HepG2 (cell line): ENCODE results near the gene CALML5. TPM values are rescaled to one million over a fixed set of nuclear protein-coding genes. Genes with fewer than 3 reads are reported as not detected.

Source experiments
- ATAC-seq: fragments of 200-7000 bp; cut with Tn5 transposase; 3 replicates; pipeline ENCODE4 v1.9.1; 2020; ENCODE audit warnings: mild to moderate bottlenecking, moderate library complexity
- BruUV-seq: library from RNA; stranded (reverse); fragments of 400-500 nt; replicated peaks from 2 replicates; lab custom pipeline; 2021; lab: Mats Ljungman, UMichigan
- CTCF ChIA-PET: fragments of 300-600 bp; formaldehyde crosslinking; extraction: SDS; loops from one replicate; lab custom pipeline; 2021; ENCODE audit warnings: low total read pairs, inconsistent platforms, low intra/inter-chr PET ratio; lab: Yijun Ruan, JAX
- POLR2A ChIA-PET: fragments of 350-600 bp; sonication (Branson Sonifier 250); formaldehyde crosslinking; loops from one replicate; lab custom pipeline; 2020; ENCODE audit warnings: antibody characterized with exemption, inconsistent platforms; lab: Yijun Ruan, JAX
- DNase-seq: peaks from one replicate; pipeline ENCODE4 v3.0.0-alpha.2; 2015; ENCODE audit warnings: low spot score
- FAIRE-seq: peaks from 3 replicates; lab custom pipeline; 2011; peaks lifted over from hg19 to GRCh38; lab: Jason Lieb, UNC
- H2AFZ ChIP-seq: one replicate; pipeline ENCODE4 v1.6.1; 2011; ENCODE audit warnings: low read length, inconsistent platforms
- H3K27ac ChIP-seq: fragments of 300-600 bp; 3 replicates; pipeline ENCODE4 v1.8.0; 2011; ENCODE audit warnings: mixed run types, mild to moderate bottlenecking, mixed read lengths, low read length, inconsistent platforms; ENCODE audit not compliant: insufficient read depth; ENCODE audit errors: extremely low read length
- H3K27me3 ChIP-seq, 2 experiments: fragments of 200-600 bp in 1 of 2; 2 replicates in 1 of 2; 3 replicates in 1 of 2; pipeline versions ENCODE4 v1.6.0 to v1.8.0; 2011; ENCODE audit warnings: low read length in 2 of 2, mild to moderate bottlenecking in 2 of 2, moderate library complexity in 2 of 2, inconsistent platforms in 1 of 2; ENCODE audit not compliant: insufficient read depth in 2 of 2, control insufficient read depth in 1 of 2
- H3K36me3 ChIP-seq, 2 experiments: fragments of 200-600 bp in 1 of 2; replicated peaks in 1 of 2; 2 replicates in 1 of 2; 3 replicates in 1 of 2; pipeline versions ENCODE4 v1.5.1 to v1.8.0; 2011; ENCODE audit warnings: low read length in 2 of 2, inconsistent platforms in 1 of 2; ENCODE audit not compliant: insufficient read depth in 2 of 2, control insufficient read depth in 1 of 2
- H3K4me1 ChIP-seq: 2 replicates; pipeline ENCODE4 v1.5.1; 2012; ENCODE audit warnings: low read length, inconsistent platforms; ENCODE audit not compliant: insufficient read depth
- H3K4me2 ChIP-seq: 2 replicates; pipeline ENCODE4 v1.6.0; 2011; ENCODE audit warnings: low read depth, low read length, inconsistent platforms
- H3K4me3 ChIP-seq, 3 experiments: fragments of 200-600 bp in 1 of 3; sonication (generic), shearing (Covaris generic) in 1 of 3; replicated peaks in 1 of 3; 2 replicates each; pipeline ENCODE4 v1.5.1; 2011 to 2016; ENCODE audit warnings: low read length in 3 of 3, inconsistent platforms in 2 of 3, low read depth in 2 of 3, mild to moderate bottlenecking in 2 of 3, control low read depth in 1 of 3, mixed read lengths in 1 of 3; ENCODE audit not compliant: insufficient read depth in 1 of 3
- H3K79me2 ChIP-seq: one replicate; pipeline ENCODE4 v1.6.1; 2011; ENCODE audit warnings: low read length, inconsistent platforms; ENCODE audit not compliant: insufficient read depth
- H3K9ac ChIP-seq: 2 replicates; pipeline ENCODE4 v1.6.0; 2011; ENCODE audit warnings: mild to moderate bottlenecking, low read depth, low read length, inconsistent platforms; ENCODE audit not compliant: insufficient read depth
- H3K9me3 ChIP-seq: 2 replicates; pipeline ENCODE4 v1.5.1; 2012; ENCODE audit warnings: mild to moderate bottlenecking, low read length
- H4K20me1 ChIP-seq: 2 replicates; pipeline ENCODE4 v1.6.0; 2011; ENCODE audit warnings: inconsistent platforms, mild to moderate bottlenecking, low read length, moderate library complexity; ENCODE audit not compliant: insufficient read depth
- HMG20A ChIP-seq: IDR thresholded peaks from 2 replicates; pipeline ENCODE4 v1.6.1; 2016; ENCODE audit warnings: borderline replicate concordance
- ZBTB38 ChIP-seq: sonication (generic); formaldehyde crosslinking; IDR thresholded peaks from 2 replicates; pipeline ENCODE4 v1.5.1; 2020; ENCODE audit warnings: mild to moderate bottlenecking, missing genetic modification reagents
- WGBS: methylation state at CpG from one replicate; pipeline ENCODE4 v1.1.6; 2017; ENCODE audit warnings: low lambda C conversion rate; 5-methylcytosine and 5-hydroxymethylcytosine counted together
- in situ Hi-C: cut with HindIII; loops from 2 replicates; pipeline ENCODE4 v1.10.0; 2017; ENCODE audit warnings: low pct_unique_long_range_greater_than_20kb; ENCODE audit not compliant: extremely low pct_ligation_motif_present
- intact Hi-C: fragments of 100-400 bp; cut with micrococcal nuclease; formaldehyde crosslinking; loops from one replicate; pipeline ENCODE4 v1.10.0; 2022; ENCODE audit not compliant: unreplicated experiment
- polyA plus RNA-seq, 8 experiments: library from polyadenylated mRNA; depleted of rRNA in 3 of 8; stranded (reverse) in 7 of 8; unstranded in 1 of 8; fragments of >200 nt; fragmentation: Illumina TruSeq in 4 of 8; extraction: Trizol in 4 of 8; gene quantifications; 2 replicates each; pipeline versions ENCODE4 v1.2.1 to v1.2.3, GENCODE V29; 2011 to 2016; ENCODE audit warnings: low read depth in 4 of 8, missing spikeins in 1 of 8, mixed read lengths in 1 of 8; ENCODE audit not compliant: insufficient read depth in 1 of 8
- total RNA-seq, 5 experiments: library from RNA; depleted of rRNA; stranded (reverse); fragments of >200 nt; fragmentation: Illumina TruSeq; extraction: Trizol; gene quantifications; 2 replicates each; pipeline ENCODE4 v1.2.3, GENCODE V29; 2016; ENCODE audit warnings: low read depth in 1 of 5
- TF ChIP-seq, protein P1 (sequence below): sonication (generic); formaldehyde crosslinking; IDR thresholded peaks from 2 replicates; pipeline ENCODE4 v1.4.0; 2020; ENCODE audit warnings: missing genetic modification reagents

Gene CALML5
- total and polyA plus RNA-seq, 2 of the 13 experiments (the other 11 are each of a cell fraction or from before 2014, with no cell fraction given): not detected

GRCh38 chr10:5525561-5526341, 26.4 kb upstream of the CALML5 start:
- CTCF ChIA-PET: no interaction called here
- Histone ChIP-seq H2AFZ (no peak overlapping the region), H3K9ac (no peak overlapping the region), H3K4me1 (peaks cover 81% of the 10 kb centered on the region), H3K4me3 (no peak overlapping the region), H3K27me3 (no peaks in the 10 kb centered on the region), H3K9me3 (no peaks in the 10 kb centered on the region), H4K20me1 (no peaks in the 10 kb centered on the region)
- no peak for ATAC-seq
- no peak for DNase-seq
- in situ Hi-C loops: no loop called here
- POLR2A ChIA-PET: interaction anchor here (1.2 kb wide), 1 partner anchor 23 kb away, joined by 3 read pairs; no protein-coding TSS in a partner anchor
- WGBS: 78% methylated on average over 26 of the region's 34 CpGs
- intact Hi-C loops: no loop called here
- no peak for FAIRE-seq
- no peak for TF ChIP-seq HMG20A (CRISPR knock-in tag)
- TF ChIP-seq, protein P1, sequence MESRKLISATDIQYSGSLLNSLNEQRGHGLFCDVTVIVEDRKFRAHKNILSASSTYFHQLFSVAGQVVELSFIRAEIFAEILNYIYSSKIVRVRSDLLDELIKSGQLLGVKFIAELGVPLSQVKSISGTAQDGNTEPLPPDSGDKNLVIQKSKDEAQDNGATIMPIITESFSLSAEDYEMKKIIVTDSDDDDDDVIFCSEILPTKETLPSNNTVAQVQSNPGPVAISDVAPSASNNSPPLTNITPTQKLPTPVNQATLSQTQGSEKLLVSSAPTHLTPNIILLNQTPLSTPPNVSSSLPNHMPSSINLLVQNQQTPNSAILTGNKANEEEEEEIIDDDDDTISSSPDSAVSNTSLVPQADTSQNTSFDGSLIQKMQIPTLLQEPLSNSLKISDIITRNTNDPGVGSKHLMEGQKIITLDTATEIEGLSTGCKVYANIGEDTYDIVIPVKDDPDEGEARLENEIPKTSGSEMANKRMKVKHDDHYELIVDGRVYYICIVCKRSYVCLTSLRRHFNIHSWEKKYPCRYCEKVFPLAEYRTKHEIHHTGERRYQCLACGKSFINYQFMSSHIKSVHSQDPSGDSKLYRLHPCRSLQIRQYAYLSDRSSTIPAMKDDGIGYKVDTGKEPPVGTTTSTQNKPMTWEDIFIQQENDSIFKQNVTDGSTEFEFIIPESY (CRISPR knock-in tag): peak; percentile 90
- TF ChIP-seq ZBTB38 (CRISPR knock-in tag): peak; percentile 27; the same call in 1 of the 2 replicates
- TF ChIP-seq, all 625 proteins: peak for 2
- no peak overlapping the region for H3K4me2 ChIP-seq
- H3K36me3 ChIP-seq: no peaks in the 10 kb centered on the region
- H3K79me2 ChIP-seq: no peaks in the 10 kb centered on the region
- H3K27ac ChIP-seq: no peak overlapping the region
- no TSS peak for BruUV-seq
